ENCODE data around the gene RAI1.

Gene RAI1

GRCh38 chr17:17770632-17771044, 89.4 kb downstream of the RAI1 start:
- DNase-seq: no peak

- no peak for DNase-seq
These were observed 90.4 kb downstream of the RAI1 start for GRCh38 chr17:17771498-17772201.

- no peak for DNase-seq
These were observed 91.0 kb downstream of the RAI1 start for GRCh38 chr17:17772231-17772630.

- DNase-seq: no peak
These were observed 93.0 kb downstream of the RAI1 start for GRCh38 chr17:17774009-17774881.

GRCh38 chr17:17776889-17777288, 95.6 kb downstream of the RAI1 start:
- DNase-seq: no peak

- no peak for DNase-seq
These were observed 97.2 kb downstream of the RAI1 start for GRCh38 chr17:17778308-17779014.

GRCh38 chr17:17779015-17779611, 97.9 kb downstream of the RAI1 start:
- DNase-seq: no peak

- DNase-seq: no peak
These were observed 99.8 kb downstream of the RAI1 start for GRCh38 chr17:17780922-17781590.

- DNase-seq: no peak
These were observed 100.6 kb downstream of the RAI1 start for GRCh38 chr17:17781591-17782496.

GRCh38 chr17:17782523-17783115, 101.4 kb downstream of the RAI1 start:
- DNase-seq: no peak

- peak; percentile 50 for DNase-seq
These were observed 102.0 kb downstream of the RAI1 start for GRCh38 chr17:17783116-17783824.

GRCh38 chr17:17783825-17784656, 102.8 kb downstream of the RAI1 start:
- DNase-seq: no peak

- DNase-seq: no peak
These were observed 103.5 kb downstream of the RAI1 start for GRCh38 chr17:17784657-17785267.

GRCh38 chr17:17785407-17785806, 104.1 kb downstream of the RAI1 start:
- DNase-seq: no peak

- DNase-seq: no peak
These were observed 105.7 kb downstream of the RAI1 start for GRCh38 chr17:17786998-17787397.

- no peak for DNase-seq
These were observed 106.3 kb downstream of the RAI1 start for GRCh38 chr17:17787568-17787967.

GRCh38 chr17:17788967-17789366, 107.7 kb downstream of the RAI1 start:
- no peak for DNase-seq

- no peak for DNase-seq
These were observed 108.2 kb downstream of the RAI1 start for GRCh38 chr17:17789410-17789809.
